Measurements from ENCODE around the gene NRP1.

- TF ChIP-seq CTCF (conservative IDR thresholded peaks at IDR 0.05; ENCODE audit: low read depth, low read length) (no peak), EZH2phosphoT487 (IDR thresholded peaks at IDR 0.05; ENCODE audit: borderline replicate concordance, low read length) (no peak), EZH2 (IDR thresholded peaks at IDR 0.05; ENCODE audit: low read length, unreplicated experiment) (no peak)
These were observed 54.5 kb downstream of the NRP1 start for GRCh38 chr10:33279811-33280602.

Measured in PC-3 (cell line).